ENCODE results near the gene ASTN2.

The ASTN2 gene

DNA sequence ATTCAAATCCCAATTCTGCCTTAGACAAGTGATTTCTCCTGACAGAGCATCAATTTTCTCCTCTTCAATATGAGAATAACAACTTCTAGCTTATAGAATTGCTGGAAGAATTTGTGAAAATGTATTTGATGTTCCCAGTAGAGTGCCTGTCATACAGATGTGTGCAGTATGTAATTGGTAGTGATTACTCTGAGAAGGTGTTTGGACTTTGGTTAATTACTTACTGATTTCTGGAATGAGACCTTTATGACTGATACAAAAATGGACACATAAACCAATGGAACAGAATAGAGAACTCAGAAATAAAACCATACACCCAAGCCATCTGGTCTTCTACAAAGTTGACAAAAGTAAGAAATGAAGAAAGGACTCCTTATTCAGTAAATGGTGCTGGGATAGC lies 829.7 kb downstream of the ASTN2 start:
- FAIRE-seq: no peak

- no peak for FAIRE-seq
These were observed 834.0 kb downstream of the ASTN2 start for GRCh38 chr9:116580853-116581252.

GRCh38 chr9:116576386-116576785 lies 838.5 kb downstream of the ASTN2 start:
- FAIRE-seq: no peak

GRCh38 chr9:116574027-116574679 lies 840.7 kb downstream of the ASTN2 start:
- no peak for FAIRE-seq

DNA sequence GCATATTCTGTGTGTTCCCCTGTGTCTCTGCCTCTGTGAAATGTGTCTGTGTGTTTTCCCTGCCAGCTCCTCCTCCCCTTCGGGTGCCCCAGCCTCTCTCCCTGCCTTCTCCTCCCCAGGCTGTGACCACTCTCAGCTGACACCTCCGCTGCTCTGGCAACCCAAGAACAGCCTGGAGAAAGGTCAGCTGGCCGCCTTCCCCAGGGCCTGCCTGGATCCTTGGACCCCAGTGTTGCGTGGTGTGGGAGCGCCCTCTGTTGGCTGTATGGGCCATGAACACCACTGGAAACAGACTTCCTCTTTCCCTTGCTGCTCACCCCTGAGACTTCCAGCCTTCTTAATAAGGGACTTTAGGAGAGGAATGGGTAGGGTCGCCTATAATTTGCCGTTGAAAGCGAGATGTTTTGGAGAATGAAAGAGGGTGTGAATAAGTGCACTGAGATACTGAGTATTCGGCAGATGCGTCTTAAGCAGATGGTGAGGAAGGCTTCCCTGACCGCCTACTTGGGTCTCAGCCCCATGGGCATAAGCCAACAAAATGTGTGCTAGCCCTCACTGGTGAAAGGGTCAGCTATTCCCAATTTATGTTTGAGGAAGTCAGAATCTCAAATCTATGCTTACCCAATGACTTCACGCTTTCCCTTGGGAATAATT lies 842.6 kb downstream of the ASTN2 start:
- peak; percentile 29 for FAIRE-seq

DNA sequence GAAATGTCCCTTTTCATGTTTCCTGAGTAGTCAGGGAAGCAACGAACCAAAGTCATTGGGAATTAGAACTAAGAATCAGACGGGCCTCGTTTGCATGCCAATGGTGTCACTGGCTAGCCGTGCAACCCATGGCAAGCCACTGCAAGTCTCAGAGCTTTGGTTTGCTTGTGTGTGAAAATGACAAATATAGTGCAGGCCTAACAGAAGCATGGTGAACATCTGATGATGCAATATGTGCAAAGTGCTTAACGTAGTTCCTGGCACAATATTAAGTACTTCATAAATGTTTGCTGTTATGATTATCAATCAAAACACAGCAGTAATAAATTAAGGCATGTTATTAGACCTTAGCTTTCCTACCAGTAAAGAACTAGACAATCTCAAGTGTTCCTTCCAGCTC lies 845.7 kb downstream of the ASTN2 start:
- FAIRE-seq: no peak

GRCh38 chr9:116566677-116567488 lies 848.0 kb downstream of the ASTN2 start:
- no peak for FAIRE-seq

GRCh38 chr9:116565986-116566385 lies 848.9 kb downstream of the ASTN2 start:
- FAIRE-seq: no peak

- no peak for FAIRE-seq
These were observed 850.5 kb downstream of the ASTN2 start for GRCh38 chr9:116564266-116564793.

DNA sequence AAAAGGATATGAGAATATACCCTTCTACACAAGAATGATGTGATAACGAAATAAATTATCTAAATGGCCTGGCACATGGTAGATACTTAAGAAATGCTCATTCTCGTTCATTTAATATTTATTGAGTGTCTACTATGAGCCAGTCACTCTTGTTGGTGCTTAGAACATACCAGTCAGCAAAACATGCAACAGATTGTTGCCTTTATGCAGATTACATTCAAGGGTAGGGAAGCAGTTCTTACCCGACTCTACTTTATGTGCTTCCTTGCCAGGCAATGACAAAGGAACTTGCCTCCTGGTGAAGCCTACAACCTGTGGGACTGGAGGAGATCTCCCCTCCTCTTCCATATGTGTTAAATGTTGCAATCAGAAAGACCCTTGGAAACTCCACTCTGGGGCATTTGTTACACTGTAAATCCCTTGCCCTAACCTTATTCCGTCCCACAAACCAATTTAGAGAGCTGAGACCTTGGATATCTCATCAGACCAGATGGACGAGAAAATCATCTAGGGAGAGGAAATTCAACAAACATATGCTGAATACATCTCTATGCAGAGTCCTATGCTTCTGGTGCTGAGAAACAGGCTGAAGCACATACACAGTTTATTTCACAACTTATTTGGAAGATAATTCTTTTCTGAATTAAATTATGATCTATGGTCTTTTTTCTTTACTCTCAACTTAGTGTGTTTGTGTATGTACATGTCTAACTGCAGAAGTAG lies 855.9 kb downstream of the ASTN2 start:
- FAIRE-seq: no peak

GRCh38 chr9:116558035-116558434 lies 856.8 kb downstream of the ASTN2 start:
- no peak for FAIRE-seq

GRCh38 chr9:116555556-116556155 lies 859.2 kb downstream of the ASTN2 start:
- FAIRE-seq: no peak

DNA sequence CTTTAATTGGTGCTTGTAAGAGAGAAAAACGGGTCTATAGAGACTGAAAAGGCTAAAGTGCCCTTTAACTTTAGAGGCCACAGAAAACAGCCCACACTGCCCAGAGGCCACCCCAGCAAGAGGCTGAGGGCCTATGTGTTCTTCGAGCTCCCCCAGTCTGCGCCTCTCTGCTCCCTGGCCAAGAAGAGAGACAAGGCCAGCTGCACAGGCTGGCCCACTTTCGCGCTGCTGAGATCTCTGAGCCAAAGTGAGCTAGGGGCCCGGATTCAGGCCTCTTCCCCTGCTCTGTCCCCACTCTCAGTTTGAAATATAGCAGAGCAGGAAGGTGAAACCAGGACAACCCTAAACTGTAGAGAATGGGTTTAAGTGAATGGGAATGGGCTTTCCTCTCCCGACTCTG lies 859.7 kb downstream of the ASTN2 start:
- FAIRE-seq: no peak

GRCh38 chr9:116550696-116551436 lies 864.0 kb downstream of the ASTN2 start:
- no peak for FAIRE-seq

GRCh38 chr9:116549786-116550660 lies 864.8 kb downstream of the ASTN2 start:
- FAIRE-seq: no peak

DNA sequence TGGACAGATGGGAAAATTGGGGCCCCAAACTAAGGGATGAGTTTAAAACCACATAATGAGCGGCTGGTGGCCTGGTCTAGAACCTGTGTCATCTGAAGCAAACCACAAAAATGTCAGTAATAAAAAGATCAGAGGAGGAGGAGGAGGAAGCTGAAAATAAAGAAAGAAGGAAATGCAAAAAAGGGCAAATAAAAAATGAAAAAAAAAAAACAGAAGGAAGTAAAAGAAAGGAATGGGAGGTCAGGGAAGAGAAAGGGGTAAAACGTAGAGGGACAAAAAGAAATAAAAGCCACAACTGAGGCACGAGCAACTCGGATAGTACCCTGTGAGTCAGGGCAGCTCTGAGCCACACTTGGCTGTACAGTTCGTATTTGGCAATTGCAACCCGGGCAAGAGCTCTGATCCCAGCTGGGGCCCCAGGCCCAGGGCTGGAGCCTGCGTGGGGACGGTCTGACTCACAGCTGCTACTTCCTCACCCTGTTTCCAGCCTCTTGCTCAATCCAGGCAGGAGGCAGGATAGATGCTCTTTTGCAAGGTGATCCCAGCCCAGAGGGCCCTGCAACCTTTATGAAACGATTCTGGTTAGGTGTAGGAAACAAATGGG lies 865.7 kb downstream of the ASTN2 start:
- FAIRE-seq: no peak

GRCh38 chr9:116547729-116548426 lies 867.0 kb downstream of the ASTN2 start:
- FAIRE-seq: no peak

DNA sequence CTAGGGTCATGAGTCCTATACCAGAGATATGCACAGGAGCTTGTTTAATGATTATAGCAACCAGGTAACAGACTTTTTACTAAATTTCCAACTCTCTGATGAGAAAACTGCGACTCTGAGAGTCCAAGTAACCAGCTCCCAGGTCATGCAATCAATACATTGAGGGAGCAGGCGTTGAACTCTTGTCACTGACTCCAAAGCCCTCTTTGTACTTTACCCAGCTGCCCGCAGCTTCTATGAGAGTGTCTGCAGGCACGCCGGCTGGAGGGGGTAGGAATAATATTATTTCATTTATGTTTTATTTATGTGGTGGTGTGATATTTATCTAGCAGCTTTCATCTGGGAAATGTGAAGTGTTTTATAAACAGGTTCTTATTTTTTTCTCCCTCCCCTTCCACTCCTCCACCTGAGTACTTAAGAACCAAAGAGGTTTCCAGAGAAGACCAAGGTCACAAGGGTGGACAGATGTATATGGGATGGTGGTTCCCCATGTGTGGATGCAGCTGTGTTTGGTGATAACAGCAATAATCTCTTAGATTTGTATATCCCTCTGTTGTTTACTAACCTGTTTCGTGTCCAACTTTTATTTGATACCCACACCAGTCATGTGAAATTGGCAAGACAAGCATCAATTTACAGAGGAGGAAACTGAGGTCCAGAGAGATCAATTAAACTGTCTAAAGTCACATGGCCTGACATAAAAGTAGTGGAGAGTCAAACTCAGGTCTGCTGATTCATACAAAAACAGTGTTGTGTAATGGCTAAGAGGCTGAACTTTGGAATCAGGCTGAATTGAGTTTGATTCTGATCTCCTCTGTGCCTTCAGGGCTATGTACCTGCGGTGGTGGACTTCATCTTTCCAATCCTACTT lies 867.9 kb downstream of the ASTN2 start:
- FAIRE-seq: no peak

- FAIRE-seq: no peak
These were observed 870.0 kb downstream of the ASTN2 start for GRCh38 chr9:116544896-116545295.
